NCI-H460 (cell line): Measurements from ENCODE around the gene ERP27. TPM values are rescaled to one million over a fixed set of nuclear protein-coding genes. Genes with fewer than 3 reads are reported as not detected.

Experiments used
- DNase-seq: peaks from one replicate; pipeline ENCODE4 v3.0.0-alpha.2; 2016; ENCODE audit warnings: low read depth; ENCODE audit errors: extremely low read depth
- total RNA-seq: library from RNA; depleted of rRNA; stranded (reverse); fragments of >200 nt; shearing (Covaris generic); gene quantifications from 2 replicates; pipeline ENCODE4 v1.2.3, GENCODE V29; 2014

ERP27 gene
- total RNA-seq, 1 experiment from 2014 or later, result not detected

DNA sequence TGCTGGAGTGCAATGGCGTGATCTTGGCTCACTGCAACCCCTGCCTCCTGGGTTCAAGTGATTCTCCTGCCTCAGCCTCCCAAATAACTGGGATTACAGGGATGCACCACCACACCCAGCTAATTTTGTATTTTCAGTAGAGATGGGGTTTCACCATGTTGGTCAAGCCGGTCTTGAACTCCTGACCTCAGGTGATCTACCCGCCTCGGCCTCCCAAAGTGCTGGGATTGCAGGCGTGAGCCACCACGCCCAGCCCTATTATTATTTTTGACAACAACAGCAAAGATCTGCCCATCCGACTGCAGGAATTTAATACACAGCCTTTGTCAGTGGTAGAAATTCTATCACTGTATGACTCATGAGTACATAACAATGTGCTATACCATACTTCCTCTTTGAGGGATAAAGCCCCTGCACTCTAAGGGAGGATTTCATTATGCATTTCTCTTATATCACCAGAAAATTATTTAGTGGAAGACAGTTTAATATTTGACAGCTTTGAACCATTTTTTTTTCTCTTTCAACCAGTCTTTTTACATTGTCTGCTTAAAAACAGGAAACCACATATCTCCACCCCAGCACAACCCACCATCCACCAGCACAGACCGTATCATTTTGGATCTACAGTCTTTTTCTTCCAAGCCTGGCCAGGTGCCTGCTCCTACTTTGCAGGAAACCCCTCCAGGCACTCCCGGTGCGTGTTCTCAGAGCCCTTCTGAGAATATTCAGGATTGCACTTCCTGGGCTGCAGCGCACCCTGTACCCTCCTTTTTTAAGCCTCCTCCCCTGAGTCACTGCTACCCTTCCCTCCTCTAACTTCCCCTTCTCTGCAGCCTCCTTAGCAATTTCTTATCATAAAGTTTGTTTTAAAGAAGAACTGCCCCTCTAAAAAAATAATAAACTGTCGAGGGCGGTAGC, 22.5 kb upstream of the ERP27 start:
- DNase-seq, result no peak

DNA sequence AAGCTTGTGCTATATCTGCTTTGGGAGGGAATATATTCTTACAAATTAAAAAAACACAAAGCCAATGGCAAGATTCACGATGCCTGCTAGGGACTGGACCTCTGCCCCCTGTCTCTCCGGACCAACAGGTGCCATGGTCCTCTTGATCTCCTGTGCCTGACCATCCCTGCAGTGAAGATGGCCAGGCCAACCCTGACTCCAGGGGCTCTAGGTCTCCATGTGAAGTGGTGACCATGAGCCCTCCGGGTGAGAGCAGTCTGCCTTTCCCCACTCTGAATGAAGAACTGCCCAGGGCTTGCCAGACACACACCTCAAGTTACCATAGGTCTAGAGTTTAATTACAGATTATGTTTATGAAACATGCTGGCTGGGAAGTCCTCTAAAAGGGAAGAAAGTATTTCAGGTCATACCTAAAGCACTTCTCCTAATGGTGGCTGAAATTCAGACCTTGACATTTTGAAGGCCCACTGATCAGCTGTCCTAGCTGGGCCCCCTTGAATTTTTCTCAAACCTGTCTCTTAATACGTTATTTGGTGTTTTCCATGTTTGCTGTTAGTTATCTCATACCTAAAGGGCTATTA, 21.7 kb upstream of the ERP27 start:
- no peak for DNase-seq

DNA sequence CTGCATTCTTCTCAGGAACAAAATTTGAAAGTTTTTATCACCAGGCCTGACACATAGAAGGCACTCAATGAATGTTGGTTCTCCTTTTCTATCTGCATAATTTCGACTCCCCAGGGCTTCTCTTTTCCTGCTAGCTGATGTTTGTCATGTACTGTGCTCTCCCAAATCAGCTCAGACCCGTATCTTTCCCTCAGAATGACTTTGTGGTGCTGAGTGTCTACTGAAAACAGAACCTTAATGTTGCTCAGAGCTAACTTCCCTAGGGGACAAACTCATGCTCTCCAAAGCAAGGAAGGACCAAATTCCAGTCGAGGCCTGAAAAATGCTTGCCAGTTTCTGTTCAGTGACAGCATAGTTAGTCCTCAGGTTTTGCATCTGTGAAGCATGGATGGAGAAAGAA, 21.1 kb upstream of the ERP27 start:
- no peak for DNase-seq

DNA sequence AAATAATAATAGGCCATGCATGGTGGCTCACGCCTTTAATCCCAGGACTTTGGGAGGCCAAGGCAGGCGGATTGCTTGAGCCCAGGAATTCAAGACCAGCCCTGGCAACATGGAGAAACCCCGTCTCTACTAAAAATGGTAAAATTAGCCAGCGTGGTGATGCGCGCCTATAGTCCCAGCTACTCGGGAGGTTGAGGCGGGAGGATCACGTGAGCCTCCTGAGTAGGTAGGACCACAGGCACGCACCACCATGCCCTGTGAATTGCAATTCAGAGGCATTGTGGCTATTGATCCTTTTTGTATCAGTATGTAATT, 20.7 kb upstream of the ERP27 start:
- no peak for DNase-seq

DNA sequence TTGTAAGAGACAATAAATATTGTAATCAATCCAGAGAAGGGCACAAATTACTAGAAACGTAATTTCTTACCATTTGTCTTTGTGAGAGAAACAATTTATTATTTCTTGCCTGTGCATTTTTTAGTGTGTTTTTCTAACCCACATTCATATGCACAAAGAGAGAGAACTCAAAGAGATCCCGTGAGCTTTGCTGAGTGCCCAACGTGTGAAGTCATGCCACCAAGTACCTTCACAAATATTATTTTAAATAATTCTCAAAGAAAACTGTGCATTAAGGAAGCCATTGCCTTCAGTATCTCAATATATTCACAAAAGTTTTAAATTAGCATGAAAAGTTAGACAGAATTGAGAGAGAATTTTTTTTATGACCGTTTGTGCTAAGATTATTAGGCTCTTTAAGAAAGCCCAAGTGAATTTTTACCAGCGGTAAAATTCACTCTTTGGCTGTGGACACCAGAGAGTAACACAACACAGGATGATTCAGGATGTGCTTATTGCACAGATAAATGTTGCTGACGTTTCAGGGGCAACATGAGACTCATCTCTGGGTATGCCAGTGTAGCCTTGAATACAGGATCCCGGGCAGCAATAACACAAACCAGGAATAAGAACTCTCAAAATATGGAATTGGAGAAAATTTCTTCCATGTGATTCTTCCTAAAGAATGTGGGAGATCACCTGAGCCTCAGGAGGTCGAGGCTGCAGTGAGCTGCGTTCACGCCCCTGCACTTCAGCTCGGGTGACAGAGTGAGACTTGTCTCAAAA, 20.2 kb upstream of the ERP27 start:
- DNase-seq, result no peak

DNA sequence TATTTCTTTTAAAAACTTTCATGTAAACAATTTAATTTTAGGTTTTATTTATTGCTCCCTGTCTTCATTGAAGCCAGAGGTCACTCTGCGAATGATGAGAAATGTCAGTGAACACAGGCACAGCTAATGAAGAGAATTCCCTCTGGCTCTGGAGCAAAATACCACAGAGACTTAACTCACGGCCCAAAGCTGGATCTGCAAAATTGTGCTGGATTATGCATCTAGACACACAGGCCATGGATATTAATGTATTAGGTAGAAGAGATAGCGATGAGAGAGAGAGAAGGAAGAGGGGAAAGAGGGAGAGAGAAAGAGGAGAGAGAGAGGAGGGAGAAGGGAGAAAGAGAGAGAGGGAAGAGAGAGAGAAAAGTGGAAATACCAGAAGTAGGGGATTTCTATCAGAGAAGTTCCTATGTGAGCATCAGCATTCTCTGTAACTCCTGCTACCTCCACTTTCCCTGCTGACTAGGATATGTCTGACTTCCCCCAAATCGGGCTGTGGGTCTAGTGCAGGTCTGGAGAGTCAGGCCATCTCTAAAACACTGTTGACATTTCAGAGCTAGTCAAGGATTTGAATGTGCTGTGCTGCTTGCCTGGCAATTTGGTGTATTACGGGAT, 19.3 kb upstream of the ERP27 start:
- no peak for DNase-seq

DNA sequence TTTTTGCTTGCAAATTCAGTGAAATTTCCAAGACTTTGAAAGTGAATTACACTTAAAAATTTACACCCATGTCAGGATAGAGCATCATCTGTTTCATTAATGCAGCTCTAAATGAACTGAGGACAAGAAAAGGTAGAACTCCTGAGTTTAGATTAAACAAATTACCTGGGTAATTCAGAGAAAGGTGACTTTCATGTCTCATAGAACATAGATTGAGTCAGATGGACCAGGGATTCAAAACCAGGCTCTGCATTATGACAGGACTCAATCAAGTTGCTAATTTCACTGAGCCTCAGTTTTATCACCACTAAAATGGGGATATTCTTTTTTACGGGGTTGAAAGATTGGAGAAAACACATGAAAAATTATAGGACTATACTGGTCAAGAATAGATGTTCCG, 18.6 kb upstream of the ERP27 start:
- DNase-seq, result no peak

DNA sequence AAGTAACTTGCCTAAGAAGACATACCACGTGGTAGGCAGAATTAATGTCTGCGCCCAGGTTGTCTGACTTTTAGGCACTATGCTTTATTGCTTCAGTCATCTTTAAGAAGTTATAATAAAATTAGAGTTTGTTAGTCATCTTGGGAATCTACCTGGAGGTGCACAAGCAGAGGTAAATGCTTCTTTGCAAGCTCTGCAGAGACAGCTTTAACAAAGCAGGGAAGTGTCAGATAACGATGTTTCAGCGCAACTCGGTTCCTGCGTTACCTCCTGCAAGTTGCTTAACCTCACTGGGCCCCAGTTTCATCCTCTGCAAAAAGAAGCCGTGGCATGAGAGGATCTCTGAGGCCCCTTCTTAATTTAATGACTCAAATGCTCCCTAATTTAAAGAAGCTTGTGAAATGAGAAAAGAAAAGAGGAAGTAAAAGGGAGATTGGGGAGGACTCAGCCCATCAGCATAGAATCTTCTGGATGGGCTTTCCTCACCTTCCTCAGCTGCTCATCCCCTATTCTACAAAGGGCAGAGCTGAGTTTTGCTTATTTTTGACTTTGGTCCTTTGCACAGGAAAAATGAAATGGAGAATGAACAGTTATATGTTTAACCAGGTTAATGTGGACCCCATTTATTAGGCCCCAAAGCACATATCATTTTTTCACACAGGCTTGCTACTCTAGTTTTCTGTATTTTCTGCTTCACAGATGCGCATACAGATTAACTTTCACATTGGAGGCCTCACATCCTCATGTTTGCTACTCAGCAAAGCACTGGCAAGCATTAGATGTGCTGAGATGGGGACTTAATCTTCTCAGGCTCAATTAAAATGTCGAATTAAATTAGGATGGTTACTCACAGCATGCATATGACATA, 17.9 kb upstream of the ERP27 start:
- no peak for DNase-seq

DNA sequence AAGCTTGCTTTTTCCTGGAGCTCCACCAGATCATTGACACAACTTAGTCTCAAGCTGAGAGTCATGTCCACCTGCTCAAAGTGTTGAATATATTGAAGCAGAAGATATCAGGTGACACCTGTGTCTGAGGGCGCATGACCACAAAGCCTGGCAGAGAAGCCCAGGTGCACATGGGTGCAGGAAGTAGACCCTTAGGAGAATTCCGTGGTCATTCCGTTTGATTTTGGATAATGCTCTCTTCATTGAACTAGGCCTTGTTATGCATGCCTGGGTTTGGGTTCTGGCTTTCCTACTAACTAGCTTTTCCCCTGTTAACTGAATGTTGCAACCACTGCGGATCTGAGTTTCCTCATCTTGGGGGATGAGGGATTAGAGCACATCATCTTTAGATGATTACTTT, 15.9 kb upstream of the ERP27 start:
- no peak for DNase-seq

DNA sequence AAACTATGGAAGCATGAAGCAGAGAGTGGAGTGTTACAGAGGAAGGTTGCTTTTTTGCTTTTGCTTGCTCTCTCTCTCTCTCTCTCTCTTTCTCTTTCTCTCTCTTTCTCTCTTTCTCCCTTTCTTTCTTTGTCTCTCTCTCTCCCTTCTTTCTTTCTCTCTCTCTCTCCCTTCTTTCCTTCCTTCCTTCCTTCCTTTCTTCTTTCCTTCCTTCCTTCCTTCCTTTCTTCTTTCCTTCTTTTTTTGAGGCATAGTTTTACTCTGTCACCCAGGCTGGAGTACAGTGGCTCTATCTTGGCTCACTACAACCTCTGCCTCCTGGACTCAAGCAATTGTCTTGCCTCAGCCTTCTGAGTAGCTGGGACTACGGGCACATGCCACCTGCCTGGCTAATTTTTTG, 15.4 kb upstream of the ERP27 start:
- DNase-seq, result no peak

DNA sequence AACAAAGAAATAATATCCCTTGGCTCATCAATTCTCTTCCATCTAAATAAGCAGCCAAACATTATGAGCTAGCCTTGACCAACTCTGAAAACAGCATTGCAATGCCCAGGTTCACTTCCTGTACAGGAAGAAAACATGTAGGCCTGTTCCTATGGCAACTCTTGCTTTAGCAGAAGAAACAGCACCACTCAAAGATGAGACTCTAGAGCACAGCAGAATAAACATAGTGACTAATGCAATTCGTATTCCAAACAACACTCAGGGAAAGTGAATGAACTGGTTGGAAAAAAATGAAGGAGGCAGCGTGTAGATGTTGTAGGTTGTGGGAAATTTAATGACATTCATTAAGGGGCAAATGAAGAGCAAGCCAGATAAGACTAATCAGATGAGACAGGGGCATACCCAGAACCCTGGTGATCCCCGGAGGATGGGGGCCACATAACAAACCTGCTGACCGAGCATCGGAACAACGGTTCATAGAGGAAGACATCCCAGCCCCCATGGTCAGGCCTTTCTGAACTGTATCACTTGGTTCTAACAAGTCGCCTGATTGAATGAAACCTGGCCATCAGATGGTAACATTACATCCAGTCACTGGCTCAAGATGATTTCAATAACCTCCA, 14.1 kb upstream of the ERP27 start:
- DNase-seq, result no peak

DNA sequence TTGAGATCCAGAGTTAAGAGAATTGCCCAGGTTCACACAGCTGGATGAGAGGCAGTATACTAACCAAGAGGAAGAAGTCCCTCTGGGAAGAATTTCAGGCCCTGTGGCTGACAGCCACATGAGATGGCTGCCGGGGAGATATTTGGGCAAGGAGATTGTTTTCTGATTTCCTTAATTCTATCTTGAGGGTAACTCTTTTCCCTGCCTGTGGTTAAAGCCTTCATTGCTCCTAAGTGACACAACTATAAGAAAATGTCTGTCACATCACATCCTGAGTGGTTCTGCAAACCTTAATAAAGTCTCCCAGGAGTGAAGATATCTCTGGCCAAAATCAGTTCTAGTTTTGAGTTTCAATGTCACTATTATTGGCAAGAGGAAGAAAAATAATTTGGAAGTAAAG, 13.5 kb upstream of the ERP27 start:
- DNase-seq, result no peak

DNA sequence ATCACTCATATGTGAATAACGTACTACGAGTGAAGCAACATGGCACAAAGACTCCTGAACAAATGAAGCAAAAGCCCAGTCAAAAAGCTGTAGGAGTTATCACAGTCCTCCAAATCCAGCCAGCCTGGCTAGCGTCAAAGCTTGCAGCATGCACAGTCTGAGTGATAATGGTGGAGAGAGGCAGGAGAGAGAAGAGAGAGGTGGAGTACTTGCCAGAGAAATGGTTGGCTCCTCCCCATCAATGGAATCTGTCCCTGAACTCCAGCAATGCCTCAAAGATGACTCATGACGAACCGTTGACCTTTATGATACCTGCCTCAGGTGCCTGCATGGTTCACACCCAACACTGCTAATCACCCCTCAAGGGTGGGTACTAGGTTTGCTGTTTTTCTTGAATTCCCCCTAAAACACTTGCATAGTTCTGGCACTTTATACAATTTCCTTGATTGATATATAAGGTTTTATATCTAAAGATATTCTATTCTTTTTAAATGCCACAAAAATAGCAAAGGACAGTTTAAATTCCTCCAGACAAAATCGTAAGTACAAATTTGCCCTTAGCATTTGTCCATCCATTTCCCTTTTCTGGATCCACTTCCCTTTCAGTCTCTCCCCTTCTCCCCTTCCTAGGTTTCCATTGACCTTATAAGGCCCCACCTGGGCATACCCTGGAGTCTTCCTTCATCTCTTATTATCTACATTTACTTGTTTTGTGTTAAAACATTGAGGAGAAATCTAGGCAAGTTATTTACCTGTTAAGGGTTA, 12.8 kb upstream of the ERP27 start:
- DNase-seq, result no peak

DNA sequence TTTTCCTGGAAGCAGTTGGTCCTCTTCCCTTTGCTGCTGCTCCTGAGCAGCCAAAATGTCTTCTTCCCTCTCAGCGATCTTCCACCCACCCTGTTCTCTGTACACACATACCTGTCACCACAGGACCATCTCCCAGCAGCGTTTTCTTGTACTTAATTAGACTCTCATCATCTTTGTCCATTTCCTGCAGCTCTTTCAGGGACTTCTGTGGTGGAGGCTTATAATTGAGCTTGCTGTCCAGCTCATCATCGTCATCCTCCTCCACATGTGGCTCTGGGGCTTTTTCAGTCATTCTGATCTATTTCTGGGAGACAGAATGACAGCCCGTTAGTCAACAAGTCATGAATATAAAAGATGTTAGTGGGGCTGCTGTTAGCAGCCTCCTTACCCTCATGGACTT, 12.1 kb upstream of the ERP27 start:
- DNase-seq, result no peak

DNA sequence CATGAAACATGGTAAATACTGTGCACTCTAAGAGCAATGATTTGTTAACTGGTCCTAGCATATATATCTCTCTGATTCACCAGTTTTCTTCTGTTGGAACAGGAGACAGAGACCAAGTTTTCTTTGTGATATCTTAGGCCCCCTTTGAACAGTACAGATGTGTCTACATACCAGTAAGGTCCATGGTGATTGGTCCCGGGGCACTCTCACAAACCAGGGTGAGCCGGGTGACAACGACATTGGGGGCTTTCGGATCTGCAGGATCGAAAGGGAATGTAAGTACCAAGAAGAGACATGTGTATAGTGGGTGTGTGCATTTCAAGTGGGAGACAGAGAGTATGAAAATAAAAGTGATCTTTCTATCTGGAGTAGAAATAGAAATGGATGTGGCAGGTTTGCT, 11.3 kb upstream of the ERP27 start:
- no peak for DNase-seq

DNA sequence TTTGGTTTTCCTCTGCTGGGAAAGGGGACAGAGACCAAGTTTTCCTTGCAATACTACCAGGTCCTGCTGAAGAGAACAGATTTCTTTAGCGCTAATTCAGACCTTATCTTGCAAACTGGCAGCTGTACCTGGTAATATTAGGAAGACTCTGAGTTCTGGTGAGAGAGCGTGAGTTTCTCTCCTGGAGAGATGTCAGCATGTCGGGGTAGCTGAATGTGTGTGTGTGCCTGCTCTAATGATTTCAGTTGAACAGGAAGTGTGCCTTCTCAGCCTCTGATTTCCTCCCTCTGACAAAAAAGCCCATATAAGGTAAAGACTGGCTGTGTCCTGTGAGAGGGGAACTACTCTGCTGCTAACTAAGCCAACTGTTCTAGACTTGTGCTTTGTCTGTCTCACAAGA, 10.3 kb upstream of the ERP27 start:
- no peak for DNase-seq

DNA sequence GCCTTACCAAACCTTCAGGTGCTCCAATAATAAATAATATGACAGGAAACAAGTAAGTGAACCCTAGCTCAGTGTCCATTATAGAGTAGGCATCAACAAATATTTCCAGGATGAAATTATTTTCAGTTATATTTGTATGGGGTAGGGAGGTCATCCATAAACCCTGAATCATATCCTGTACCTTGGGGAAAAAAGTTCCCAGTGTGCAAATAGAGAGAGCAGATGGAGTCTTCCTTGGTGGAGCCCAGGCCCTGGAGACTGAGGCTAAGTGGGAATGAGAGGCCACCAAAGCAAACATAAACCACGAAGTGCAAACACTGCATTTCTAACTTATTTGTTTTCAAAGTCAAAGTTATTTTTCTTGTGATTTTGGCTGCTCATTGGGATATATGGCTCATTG, 8.5 kb upstream of the ERP27 start:
- DNase-seq, result no peak

DNA sequence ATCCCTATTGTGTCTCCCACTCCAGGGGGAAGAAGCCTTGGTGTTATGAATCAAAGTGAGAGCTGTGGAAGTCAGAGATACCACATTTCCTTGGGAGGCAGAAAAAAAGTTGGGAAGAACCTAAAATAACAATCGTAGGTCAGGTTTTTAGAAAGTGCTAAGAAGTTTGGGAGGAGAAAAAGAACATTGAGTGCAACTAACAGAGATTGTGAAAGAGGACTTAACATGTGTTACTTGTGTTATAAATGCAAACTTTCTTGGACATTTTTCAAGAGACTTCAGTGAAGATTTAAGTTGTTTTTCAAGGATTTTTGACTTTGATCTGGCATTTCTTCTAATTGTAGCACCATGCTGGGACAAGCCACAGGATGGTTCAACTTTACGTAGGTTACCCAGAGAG, 7.8 kb upstream of the ERP27 start:
- DNase-seq, result no peak

DNA sequence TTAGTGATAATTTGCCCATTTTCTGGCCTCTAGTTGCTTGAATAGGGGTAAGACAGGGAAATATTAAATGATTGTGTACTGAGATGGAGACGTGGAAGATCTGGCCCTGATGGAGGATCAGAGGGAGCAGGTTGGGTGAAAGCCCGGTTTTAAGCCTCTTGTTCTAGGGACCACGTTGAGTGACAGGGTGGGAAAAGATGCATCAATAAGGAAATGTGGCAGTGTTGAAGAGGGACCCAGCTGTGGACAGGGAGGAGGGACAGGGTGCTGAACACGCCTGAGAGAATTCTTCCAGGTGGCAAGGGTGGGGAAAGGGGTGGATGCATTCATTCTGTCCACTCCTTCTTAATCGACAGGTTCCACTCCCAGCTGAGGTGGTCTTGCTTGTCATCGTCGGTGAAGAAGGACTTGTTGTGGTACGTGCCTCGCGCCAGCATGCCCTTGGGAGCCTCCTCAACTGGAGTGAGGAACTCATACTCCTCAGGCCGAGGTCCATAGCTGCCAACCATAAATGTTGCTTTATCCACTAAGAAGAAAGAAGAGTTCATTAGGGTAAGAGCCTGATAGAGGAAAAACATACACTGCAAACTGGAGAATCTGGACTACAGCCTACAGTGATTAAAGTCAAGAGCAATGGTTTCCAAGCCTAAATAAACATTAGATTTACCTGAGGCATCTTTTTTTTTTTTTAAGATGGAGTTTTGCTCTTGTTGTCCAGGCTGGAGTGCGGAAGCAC, 4.0 kb upstream of the ERP27 start:
- DNase-seq, result no peak
